GM12873 (cell line): ENCODE data around the gene PAMR1.

Experiments used
- CTCF ChIP-seq: IDR thresholded peaks from 2 replicates; pipeline ENCODE4 v1.5.1; 2012; ENCODE audit warnings: low read depth, mild to moderate bottlenecking, moderate library complexity, low read length, control low read depth; ENCODE audit not compliant: insufficient read depth; ENCODE audit errors: missing control alignments

The PAMR1 gene

GRCh38 chr11:35432464-35432863 is 93.0 kb downstream of the PAMR1 start:
- TF ChIP-seq CTCF, result no peak

GRCh38 chr11:35427071-35427470 is 98.3 kb downstream of the PAMR1 start:
- no peak for TF ChIP-seq CTCF

GRCh38 chr11:35426351-35426750 is 99.1 kb downstream of the PAMR1 start:
- TF ChIP-seq CTCF, result no peak

- no peak for TF ChIP-seq CTCF
These were observed 99.7 kb downstream of the PAMR1 start for GRCh38 chr11:35425603-35426212.

GRCh38 chr11:35424157-35424940 is 101.1 kb downstream of the PAMR1 start:
- no peak for TF ChIP-seq CTCF

GRCh38 chr11:35420371-35420770 is 105.0 kb downstream of the PAMR1 start:
- TF ChIP-seq CTCF, result no peak

- TF ChIP-seq CTCF, result no peak
These were observed 105.5 kb downstream of the PAMR1 start for GRCh38 chr11:35419830-35420333.
